GM12878 (cell line): ENCODE results near the gene ANO6. TPM values are rescaled to one million over a fixed set of nuclear protein-coding genes. Genes with fewer than 3 reads are reported as not detected.

Experiments used
- ATAC-seq: fragments of 200-7000 bp; cut with Tn5 transposase; 3 replicates; pipeline ENCODE4 v1.9.1; 2020; ENCODE audit warnings: mild to moderate bottlenecking, moderate library complexity
- BruUV-seq: library from RNA; stranded (reverse); fragments of 400-500 nt; replicated peaks from 2 replicates; lab custom pipeline; 2021; lab: Mats Ljungman, UMichigan
- CTCF ChIA-PET: fragments of 300-600 bp; sonication (Branson Sonifier 250); formaldehyde crosslinking; extraction: SDS; loops from one replicate; lab custom pipeline; 2021; ENCODE audit warnings: inconsistent platforms; lab: Yijun Ruan, JAX
- POLR2A ChIA-PET: fragments of 350-600 bp; formaldehyde crosslinking; extraction: SDS; loops from one replicate; lab custom pipeline; 2021; ENCODE audit warnings: inconsistent platforms; lab: Charles Lee
- RAD21 ChIA-PET: fragments of 300-600 bp; sonication (Branson Sonifier 250); formaldehyde crosslinking; loops from one replicate; lab custom pipeline; 2023; ENCODE audit warnings: antibody characterized with exemption; ENCODE audit not compliant: unreplicated experiment; lab: Charles Lee
- SMC1A ChIA-PET: fragments of 300-600 bp; sonication (Branson Sonifier 250); formaldehyde crosslinking; loops from one replicate; lab custom pipeline; 2023; ENCODE audit not compliant: unreplicated experiment, uncharacterized antibody; lab: Charles Lee
- DNase-seq: peaks from one replicate; pipeline ENCODE4 v3.0.0-alpha.2; 2011; ENCODE audit warnings: low read depth, low spot score
- FAIRE-seq: peaks from 3 replicates; lab custom pipeline; 2011; peaks lifted over from hg19 to GRCh38; lab: Jason Lieb, UNC
- H2AFZ ChIP-seq: 2 replicates; pipeline ENCODE4 v1.6.0; 2011; ENCODE audit warnings: low read depth, low read length, control low read depth; ENCODE audit not compliant: control insufficient read depth
- H3K27ac ChIP-seq: 2 replicates; pipeline ENCODE4 v1.5.1; 2011; ENCODE audit warnings: control low read depth; ENCODE audit not compliant: control insufficient read depth, insufficient read depth
- H3K27me3 ChIP-seq, 2 experiments: replicated peaks in 1 of 2; 2 replicates each; pipeline versions ENCODE4 v1.6.0 to v1.6.1; 2011; ENCODE audit warnings: low read length in 1 of 2; ENCODE audit not compliant: control insufficient read depth in 2 of 2, insufficient read depth in 2 of 2
- H3K36me3 ChIP-seq, 2 experiments: 2 replicates each; pipeline ENCODE4 v1.5.1; 2011; ENCODE audit warnings: low read length in 1 of 2; ENCODE audit not compliant: control insufficient read depth in 2 of 2, insufficient read depth in 2 of 2
- H3K4me1 ChIP-seq: 2 replicates; pipeline ENCODE4 v1.6.1; 2011; ENCODE audit warnings: mild to moderate bottlenecking, low read length, moderate library complexity, mixed read lengths; ENCODE audit not compliant: control insufficient read depth, insufficient read depth
- H3K4me2 ChIP-seq: 2 replicates; pipeline ENCODE4 v1.6.0; 2011; ENCODE audit warnings: control low read depth; ENCODE audit not compliant: control insufficient read depth, insufficient read depth
- H3K4me3 ChIP-seq: fragments of 200-600 bp; sonication (generic); 2 replicates; pipeline ENCODE4 v1.5.1; 2016
- H3K79me2 ChIP-seq: 2 replicates; pipeline ENCODE4 v1.6.0; 2011; ENCODE audit warnings: low read length; ENCODE audit not compliant: control insufficient read depth, insufficient read depth
- H3K9ac ChIP-seq: 2 replicates; pipeline ENCODE4 v1.8.0; 2011; ENCODE audit warnings: low read length, control low read depth, mixed read lengths; ENCODE audit not compliant: control insufficient read depth, insufficient read depth
- H3K9me3 ChIP-seq: replicated peaks from 3 replicates; pipeline ENCODE4 v1.5.1; 2011; ENCODE audit warnings: mild to moderate bottlenecking, low read length; ENCODE audit not compliant: control insufficient read depth, insufficient read depth
- H4K20me1 ChIP-seq: 2 replicates; pipeline ENCODE4 v1.6.0; 2011; ENCODE audit not compliant: control insufficient read depth, insufficient read depth
- ATF7 ChIP-seq: fragments of 450-650 bp; IDR thresholded peaks from 2 replicates; pipeline ENCODE4 v1.6.1; 2016; ENCODE audit warnings: low read depth, mild to moderate bottlenecking
- BHLHE40 ChIP-seq, 2 experiments: fragments of 450-650 bp in 1 of 2; IDR thresholded peaks; 2 replicates each; pipeline ENCODE4 v1.6.1; 2011 to 2017; ENCODE audit warnings: low read depth in 2 of 2, borderline replicate concordance in 1 of 2, improper control_type of control experiment in 1 of 2, low read length in 1 of 2, mild to moderate bottlenecking in 1 of 2
- CBX3 ChIP-seq: fragments of 200-600 bp; sonication (generic); IDR thresholded peaks from 2 replicates; pipeline ENCODE4 v1.6.1; 2016; ENCODE audit warnings: low read depth, borderline replicate concordance
- DPF2 ChIP-seq: fragments of 450-650 bp; IDR thresholded peaks from 2 replicates; pipeline ENCODE4 v1.6.1; 2017; ENCODE audit warnings: mild to moderate bottlenecking
- EP300 ChIP-seq, 2 experiments: fragments of 150-350 bp in 1 of 2; IDR thresholded peaks; 2 replicates each; pipeline ENCODE4 v1.6.1; 2011 to 2012; ENCODE audit warnings: low read depth in 2 of 2, low read length in 2 of 2, borderline replicate concordance in 1 of 2, improper control_type of control experiment in 1 of 2, inconsistent platforms in 1 of 2; ENCODE audit not compliant: control insufficient read depth in 1 of 2
- FOS ChIP-seq: IDR thresholded peaks from 3 replicates; pipeline ENCODE4 v1.6.1; 2011; ENCODE audit warnings: borderline replicate concordance; ENCODE audit not compliant: insufficient read length; ENCODE audit errors: extremely low read depth
- HDGF ChIP-seq: fragments of 450-650 bp; IDR thresholded peaks from 2 replicates; pipeline ENCODE4 v1.6.1; 2016; ENCODE audit warnings: antibody characterized with exemption
- JUNB ChIP-seq: IDR thresholded peaks from 2 replicates; pipeline ENCODE4 v1.6.1; 2016; ENCODE audit warnings: antibody characterized with exemption, mild to moderate bottlenecking
- MEF2A ChIP-seq: IDR thresholded peaks from 2 replicates; pipeline ENCODE4 v1.6.1; 2011; ENCODE audit warnings: low read depth, mild to moderate bottlenecking, low read length, moderate library complexity; ENCODE audit not compliant: insufficient read depth
- NFIC ChIP-seq: IDR thresholded peaks from 2 replicates; pipeline ENCODE4 v1.6.1; 2012; ENCODE audit warnings: low read depth, mild to moderate bottlenecking, inconsistent platforms, low read length, moderate library complexity
- PML ChIP-seq: IDR thresholded peaks from 2 replicates; pipeline ENCODE4 v1.6.1; 2012; ENCODE audit warnings: low read length, inconsistent platforms
- POLR2A ChIP-seq: IDR thresholded peaks from 2 replicates; pipeline ENCODE4 v1.6.1; 2011; ENCODE audit warnings: low read depth, mild to moderate bottlenecking, low read length
- RAD51 ChIP-seq: fragments of 450-650 bp; IDR thresholded peaks from 2 replicates; pipeline ENCODE4 v1.6.1; 2016; ENCODE audit warnings: moderate library complexity, mild to moderate bottlenecking, inconsistent platforms
- RFX5 ChIP-seq: IDR thresholded peaks from 2 replicates; pipeline ENCODE4 v1.6.1; 2011; ENCODE audit warnings: low read depth, low read length, improper control_type of control experiment
- TCF3 ChIP-seq: IDR thresholded peaks from 2 replicates; pipeline ENCODE4 v1.6.1; 2012; ENCODE audit warnings: low read depth, mild to moderate bottlenecking, low read length, borderline replicate concordance; ENCODE audit not compliant: insufficient read depth
- WGBS: methylation state at CpG from one replicate; pipeline ENCODE4 v1.1.6; 2016; ENCODE audit warnings: low lambda C conversion rate; ENCODE audit not compliant: insufficient replicate concordance, insufficient coverage; ENCODE audit errors: missing lambda C conversion rate; 5-methylcytosine and 5-hydroxymethylcytosine counted together
- in situ Hi-C: fragments of 300-500 bp; cut with MboI; formaldehyde crosslinking; loops from 9 replicates; pipeline ENCODE4 v1.14.3; 2018; ENCODE audit warnings: mixed read lengths
- intact Hi-C: fragments of 100-400 bp; cut with micrococcal nuclease; formaldehyde crosslinking; loops from one replicate; pipeline ENCODE4 v1.14.2; 2022; ENCODE audit not compliant: unreplicated experiment
- polyA plus RNA-seq, 11 experiments: library from polyadenylated mRNA; depleted of rRNA in 4 of 11; unstranded in 6 of 11; stranded (reverse) in 5 of 11; fragments of >200 nt; fragmentation: Nextera tagmentation in 4 of 11; fragmentation: Illumina TruSeq in 1 of 11; extraction: Ambion mirVana in 4 of 11; extraction: Trizol in 1 of 11; gene quantifications; 1 replicate in 1 of 11; 2 replicates in 10 of 11; pipeline versions ENCODE4 v1.2.1 to v1.2.3, GENCODE V29; 2011 to 2016; ENCODE audit warnings: inconsistent platforms in 2 of 11, missing spikeins in 2 of 11, low read depth in 1 of 11
- total RNA-seq, 4 experiments: library from RNA; depleted of rRNA in 3 of 4; stranded (reverse); fragments of >200 nt in 3 of 4; fragmentation: Illumina TruSeq in 1 of 4; extraction: Trizol in 1 of 4; gene quantifications; 2 replicates each; pipeline versions ENCODE4 v1.2.1 to v1.2.3, GENCODE V29; 2013 to 2021
- TF ChIP-seq, protein P1 (sequence below): fragments of 450-650 bp; IDR thresholded peaks from 2 replicates; pipeline ENCODE4 v1.6.1; 2017; ENCODE audit warnings: mild to moderate bottlenecking, low read depth, inconsistent platforms; ENCODE audit not compliant: poor library complexity, severe bottlenecking

ANO6 gene
- total and polyA plus RNA-seq, 10 of the 15 experiments (the other 5 are each of a cell fraction or from before 2014, with no cell fraction given) = 4.6 to 30.3 (median 26.0) TPM

DNA sequence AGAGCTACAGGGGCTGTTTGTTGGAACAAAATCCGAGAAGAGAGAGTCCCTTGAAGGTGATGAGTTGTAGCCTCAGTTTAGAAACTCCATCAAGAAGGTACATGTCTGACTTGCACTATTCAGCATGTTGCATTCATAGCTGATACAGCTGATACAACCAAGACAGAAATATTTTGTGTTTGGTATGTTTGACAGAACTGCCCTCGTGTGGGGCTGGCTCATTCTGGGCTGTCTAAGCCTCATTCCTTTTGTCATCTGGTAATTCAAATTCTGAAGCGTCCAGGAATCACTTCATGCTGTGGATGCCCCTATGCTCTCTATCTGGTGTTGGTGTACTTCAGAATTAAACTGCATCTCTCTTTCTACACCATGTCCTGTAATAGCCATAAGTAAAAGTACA, 126.3 kb downstream of the ANO6 start:
- no peak for TF ChIP-seq NFIC
- TF ChIP-seq DPF2 = no peak
- no peak for TF ChIP-seq CBX3
- TF ChIP-seq, protein P1, sequence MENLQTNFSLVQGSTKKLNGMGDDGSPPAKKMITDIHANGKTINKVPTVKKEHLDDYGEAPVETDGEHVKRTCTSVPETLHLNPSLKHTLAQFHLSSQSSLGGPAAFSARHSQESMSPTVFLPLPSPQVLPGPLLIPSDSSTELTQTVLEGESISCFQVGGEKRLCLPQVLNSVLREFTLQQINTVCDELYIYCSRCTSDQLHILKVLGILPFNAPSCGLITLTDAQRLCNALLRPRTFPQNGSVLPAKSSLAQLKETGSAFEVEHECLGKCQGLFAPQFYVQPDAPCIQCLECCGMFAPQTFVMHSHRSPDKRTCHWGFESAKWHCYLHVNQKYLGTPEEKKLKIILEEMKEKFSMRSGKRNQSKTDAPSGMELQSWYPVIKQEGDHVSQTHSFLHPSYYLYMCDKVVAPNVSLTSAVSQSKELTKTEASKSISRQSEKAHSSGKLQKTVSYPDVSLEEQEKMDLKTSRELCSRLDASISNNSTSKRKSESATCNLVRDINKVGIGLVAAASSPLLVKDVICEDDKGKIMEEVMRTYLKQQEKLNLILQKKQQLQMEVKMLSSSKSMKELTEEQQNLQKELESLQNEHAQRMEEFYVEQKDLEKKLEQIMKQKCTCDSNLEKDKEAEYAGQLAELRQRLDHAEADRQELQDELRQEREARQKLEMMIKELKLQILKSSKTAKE = no peak
- no peak for TF ChIP-seq POLR2A
- no peak for TF ChIP-seq RFX5
- TF ChIP-seq HDGF = no peak
- no peak for TF ChIP-seq FOS
- no peak for TF ChIP-seq TCF3
- TF ChIP-seq RAD51 = no peak
- TF ChIP-seq EP300 (IDR thresholded peaks at IDR 0.05; ENCODE audit: borderline replicate concordance in 1 of 2, control insufficient read depth in 1 of 2, low read depth in 2 of 2, low read length in 2 of 2) = no peak
- TF ChIP-seq ATF7 = no peak
- TF ChIP-seq MEF2A = no peak
- TF ChIP-seq BHLHE40 (IDR thresholded peaks at IDR 0.05; ENCODE audit: borderline replicate concordance in 1 of 2, low read depth in 2 of 2, low read length in 1 of 2) = no peak
- TF ChIP-seq JUNB = no peak
- no peak for TF ChIP-seq PML
- CTCF ChIA-PET = no interaction called here
- in situ Hi-C loops = no loop called here
- no peaks in the 10 kb centered on the region for H3K79me2 ChIP-seq
- RAD21 ChIA-PET = no interaction called here
- ATAC-seq = no peak
- DNase-seq = no peak
- H3K4me3 ChIP-seq = no peak overlapping the region
- H3K4me1 ChIP-seq = no peaks in the 10 kb centered on the region
- intact Hi-C loops = no loop called here
- 59% methylated on average over 3 of the region's 3 CpGs for WGBS
- no peak for FAIRE-seq
- H3K4me2 ChIP-seq = no peak overlapping the region
- SMC1A ChIA-PET = interaction anchor here (0.9 to 1.2 kb wide), 2 partner anchors 9 to 172 kb away, joined by 3 to 4 read pairs; no protein-coding TSS in a partner anchor
- no peak overlapping the region for H3K9ac ChIP-seq
- no TSS peak for BruUV-seq
- POLR2A ChIA-PET = no interaction called here
- no peaks in the 10 kb centered on the region; a peak in 2 of 4 replicates for H3K36me3 ChIP-seq
- H2AFZ ChIP-seq = no peak overlapping the region
- H3K9me3 ChIP-seq = no peaks in the 10 kb centered on the region
- no peaks in the 10 kb centered on the region for H4K20me1 ChIP-seq
- H3K27ac ChIP-seq = no peak overlapping the region
- no peaks in the 10 kb centered on the region for H3K27me3 ChIP-seq
